NCI-H2107 treated with DMSO at 0.1 percent for 48 hours (cell line): ENCODE data around the gene KCNMA1.

Experiments
- DNase-seq: peaks from one replicate; lab custom pipeline; 2025; ENCODE audit not compliant: unreplicated experiment; lab: John Stamatoyannopoulos, UW

Gene KCNMA1

GRCh38 chr10:77011874-77012811, 625.5 kb downstream of the KCNMA1 start:
- DNase-seq = no peak

GRCh38 chr10:77010430-77010829, 627.2 kb downstream of the KCNMA1 start:
- DNase-seq = no peak

GRCh38 chr10:77007834-77008233, 629.8 kb downstream of the KCNMA1 start:
- no peak for DNase-seq

- no peak for DNase-seq
These were observed 630.6 kb downstream of the KCNMA1 start for GRCh38 chr10:77006836-77007511.

GRCh38 chr10:77005871-77006270, 631.7 kb downstream of the KCNMA1 start:
- no peak for DNase-seq

- peak; percentile 45 for DNase-seq
These were observed 632.6 kb downstream of the KCNMA1 start for GRCh38 chr10:77004917-77005564.

- no peak for DNase-seq
These were observed 634.7 kb downstream of the KCNMA1 start for GRCh38 chr10:77002872-77003271.

- no peak for DNase-seq
These were observed 636.4 kb downstream of the KCNMA1 start for GRCh38 chr10:77001206-77001605.

- peak; percentile 63 for DNase-seq
These were observed 639.2 kb downstream of the KCNMA1 start for GRCh38 chr10:76998451-76998850.

GRCh38 chr10:76997631-76998030, 640.0 kb downstream of the KCNMA1 start:
- DNase-seq = no peak

- DNase-seq = no peak
These were observed 642.6 kb downstream of the KCNMA1 start for GRCh38 chr10:76995023-76995422.

- no peak for DNase-seq
These were observed 644.4 kb downstream of the KCNMA1 start for GRCh38 chr10:76993213-76993612.

- no peak for DNase-seq
These were observed 645.1 kb downstream of the KCNMA1 start for GRCh38 chr10:76992467-76992866.

GRCh38 chr10:76991621-76992020, 646.0 kb downstream of the KCNMA1 start:
- DNase-seq = no peak

- no peak for DNase-seq
These were observed 647.0 kb downstream of the KCNMA1 start for GRCh38 chr10:76990561-76990960.

- peak; percentile 77 for DNase-seq
These were observed 652.8 kb downstream of the KCNMA1 start for GRCh38 chr10:76984559-76985443.

GRCh38 chr10:76983624-76984023, 654.0 kb downstream of the KCNMA1 start:
- DNase-seq = no peak

- no peak for DNase-seq
These were observed 654.9 kb downstream of the KCNMA1 start for GRCh38 chr10:76982671-76983070.

GRCh38 chr10:76981251-76981650, 656.4 kb downstream of the KCNMA1 start:
- DNase-seq = no peak

GRCh38 chr10:76977901-76978300, 659.7 kb downstream of the KCNMA1 start:
- no peak for DNase-seq

- DNase-seq = no peak
These were observed 660.6 kb downstream of the KCNMA1 start for GRCh38 chr10:76977046-76977445.
